ELF-1 (cell line): ENCODE data around the gene OASL.

Experiments used
- DNase-seq: peaks from one replicate; pipeline ENCODE4 v3.0.0-alpha.2; 2016; ENCODE audit warnings: low read depth, low spot score

OASL gene

GRCh38 chr12:120992989-120993388 lies 46.1 kb downstream of the OASL start:
- no peak for DNase-seq

- no peak for DNase-seq
Observed at GRCh38 chr12:120991965-120992364, 47.1 kb downstream of the OASL start.

GRCh38 chr12:120990487-120991055 lies 48.5 kb downstream of the OASL start:
- DNase-seq, result no peak

GRCh38 chr12:120989687-120990086 lies 49.4 kb downstream of the OASL start:
- no peak for DNase-seq

- DNase-seq, result no peak
Observed at GRCh38 chr12:120988658-120989057, 50.4 kb downstream of the OASL start.

GRCh38 chr12:120988234-120988633 lies 50.8 kb downstream of the OASL start:
- DNase-seq, result no peak

GRCh38 chr12:120984351-120984898 lies 54.6 kb downstream of the OASL start:
- no peak for DNase-seq

- no peak for DNase-seq
Observed at GRCh38 chr12:120983759-120984158, 55.3 kb downstream of the OASL start.

GRCh38 chr12:120982659-120983058 lies 56.4 kb downstream of the OASL start:
- no peak for DNase-seq

GRCh38 chr12:120981407-120981941 lies 57.6 kb downstream of the OASL start:
- no peak for DNase-seq

GRCh38 chr12:120980800-120981368 lies 58.2 kb downstream of the OASL start:
- no peak for DNase-seq

- no peak for DNase-seq
Observed at GRCh38 chr12:120979862-120980696, 59.0 kb downstream of the OASL start.

- no peak for DNase-seq
Observed at GRCh38 chr12:120979220-120979861, 59.7 kb downstream of the OASL start.

- no peak for DNase-seq
Observed at GRCh38 chr12:120978296-120979219, 60.5 kb downstream of the OASL start, which contains the start of gene HNF1A. HNF1A (plus strand) TSS chr12:120978543; CDS start chr12:120978769, 226 bp downstream.

GRCh38 chr12:120977531-120978295 lies 61.3 kb downstream of the OASL start:
- no peak for DNase-seq

GRCh38 chr12:120972870-120973543 lies 66.0 kb downstream of the OASL start:
- peak; percentile 99 for DNase-seq

- peak; percentile 47 for DNase-seq
Observed at GRCh38 chr12:120971299-120972180, 67.5 kb downstream of the OASL start.

GRCh38 chr12:120970310-120970709 lies 68.7 kb downstream of the OASL start:
- DNase-seq, result no peak
